ENCODE results near the gene URB1.
"Not testable (repeated sequence)": the region's sequence is repeated elsewhere in the genome, so short reads cannot be mapped to it uniquely, and the experiment has no call there.

Gene URB1, protein sequence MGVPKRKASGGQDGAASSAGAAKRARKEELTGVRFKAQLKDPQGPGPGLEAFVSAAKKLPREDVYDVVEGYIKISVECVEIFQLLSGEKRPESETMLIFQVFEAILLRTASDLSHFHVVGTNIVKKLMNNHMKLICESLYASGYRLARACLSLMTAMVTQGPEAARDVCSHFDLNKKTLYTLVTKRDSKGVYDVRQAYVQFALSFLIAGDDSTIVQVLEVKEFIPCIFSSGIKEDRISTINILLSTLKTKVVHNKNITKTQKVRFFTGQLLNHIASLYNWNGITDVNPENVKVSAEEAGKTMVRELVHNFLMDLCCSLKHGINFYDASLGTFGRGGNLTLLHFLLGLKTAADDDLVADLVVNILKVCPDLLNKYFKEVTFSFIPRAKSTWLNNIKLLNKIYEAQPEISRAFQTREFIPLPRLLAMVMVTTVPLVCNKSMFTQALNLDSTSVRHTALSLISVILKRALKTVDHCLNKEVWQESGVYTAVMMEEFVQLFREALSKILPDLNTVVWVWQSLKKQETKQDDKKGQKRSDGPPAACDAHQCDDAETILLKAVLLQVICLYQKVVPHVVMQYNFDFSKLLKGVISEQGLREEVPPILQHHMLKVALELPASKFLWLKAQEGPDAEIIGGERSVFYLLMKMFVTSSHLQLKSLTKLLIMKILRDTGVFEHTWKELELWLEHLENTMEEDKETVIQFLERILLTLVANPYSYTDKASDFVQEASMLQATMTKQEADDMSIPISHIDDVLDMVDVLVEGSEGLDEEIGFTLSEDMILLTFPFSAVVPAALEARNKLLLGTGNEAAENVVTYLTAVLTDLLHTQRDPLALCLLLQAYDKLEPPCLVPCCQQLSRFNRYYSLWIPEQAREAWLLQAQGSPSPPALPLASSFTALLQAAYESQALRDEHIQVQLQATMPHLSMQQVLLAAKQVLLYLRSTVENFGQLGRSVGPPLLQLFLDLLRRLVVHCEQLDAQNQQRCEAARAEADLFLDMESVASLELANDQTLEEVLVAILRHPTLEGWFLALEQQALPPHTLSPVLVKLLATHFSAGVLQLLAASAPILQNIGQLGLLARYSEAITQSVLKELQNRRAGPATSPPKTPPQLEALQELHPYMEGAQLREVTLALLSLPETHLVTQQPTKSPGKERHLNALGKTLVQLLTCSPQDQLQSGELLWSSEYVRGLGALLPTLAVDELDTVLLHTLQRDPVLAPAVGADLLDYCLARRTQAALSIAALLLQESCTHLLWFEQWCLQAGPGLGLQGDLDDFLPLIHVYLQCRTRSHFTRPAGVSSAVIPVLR (N-terminal part only)

DNA sequence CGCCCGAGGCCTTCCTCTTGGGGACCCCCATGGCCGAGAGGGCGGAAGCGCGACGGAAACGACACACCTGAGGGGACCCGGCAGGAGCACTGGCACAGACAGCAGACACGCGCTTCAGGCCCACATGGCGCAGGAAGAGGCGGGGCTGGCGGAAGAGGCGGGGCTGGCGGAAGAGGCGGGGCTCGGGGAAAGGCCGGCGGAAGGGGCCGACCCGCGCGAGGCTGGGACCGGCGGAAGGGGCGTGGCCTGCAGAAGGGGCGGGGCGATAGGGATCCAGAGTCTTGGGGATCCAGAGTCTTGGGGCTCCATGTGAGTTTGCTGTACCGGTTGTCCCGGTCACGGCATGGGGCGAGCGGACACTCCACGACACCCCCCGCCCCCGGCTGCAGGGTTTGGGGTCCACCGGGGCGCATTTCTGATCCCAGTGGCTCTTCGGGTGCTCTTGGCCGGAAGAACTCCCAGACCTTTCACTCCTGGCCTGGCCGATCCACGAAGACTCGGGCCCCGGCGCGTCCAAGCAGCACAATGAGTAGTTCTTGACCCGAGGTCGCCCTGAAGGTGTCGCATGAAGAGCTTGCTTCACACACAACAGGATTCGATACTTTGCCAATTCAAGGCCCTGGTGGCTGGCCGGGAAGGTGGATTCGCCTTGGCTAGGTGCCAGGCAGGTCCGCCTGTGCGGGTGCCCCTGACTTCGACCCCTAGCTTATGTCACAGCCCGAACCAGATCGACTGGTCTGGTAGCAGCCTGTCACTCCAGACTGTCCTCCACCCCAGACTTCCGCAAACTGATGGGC lies at the start of gene URB1:
Gene URB1, minus strand, starts transcription at position 133 of the 797 bp plus-strand sequence. Its CDS starts 102 bp downstream, at position 31.
- Histone ChIP-seq H3K9me3 (ENCODE audit: control insufficient read depth in 5 of 5, low read length in 5 of 5) (no peaks in the 10 kb centered on the region), H3K4me1 (ENCODE audit: control insufficient read depth in 5 of 5, insufficient read depth in 5 of 5, low read length in 5 of 5) (peaks cover 12 to 31% (median 27%) of the 10 kb centered on the region in 5 donors), H3K36me3 (ENCODE audit: control insufficient read depth in 5 of 5, insufficient read depth in 5 of 5, low read length in 5 of 5) (peaks cover 0 to 8% (median 0%) of the 10 kb centered on the region in 5 donors), H3K27me3 (ENCODE audit: control insufficient read depth in 5 of 5, insufficient read depth in 4 of 5, low read length in 5 of 5) (no peaks in the 10 kb centered on the region), H3K4me3 (ENCODE audit: low read depth in 1 of 5, low read length in 5 of 5) (peak within 1 kb of the TSS; percentile 69 to 94 (median 89)), H3K9ac (ENCODE audit: low read length in 5 of 5) (peak within 1 kb of the TSS; percentile 73 to 93 (median 86)), H3K27ac (ENCODE audit: low read depth, low read length) (peak within 1 kb of the TSS; percentile 76)

DNA sequence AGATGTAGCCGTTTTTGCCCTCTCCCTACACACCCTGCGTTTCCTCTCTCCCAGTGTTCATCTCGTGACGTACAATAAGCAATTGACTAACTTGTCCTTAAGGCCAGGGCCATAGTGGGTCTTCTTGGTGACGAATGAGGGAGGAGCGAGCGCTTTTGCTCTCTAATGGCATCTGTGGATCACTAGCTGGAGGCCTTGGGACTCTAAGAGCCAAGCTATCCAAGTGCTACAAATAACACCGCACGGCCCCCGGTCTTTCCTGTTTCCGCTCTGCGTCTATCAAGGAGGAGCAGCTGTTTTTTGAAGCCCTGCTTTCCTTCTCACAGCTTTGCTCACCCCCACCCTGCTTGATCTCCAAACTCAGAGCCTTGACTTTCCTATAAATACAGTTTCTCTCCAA lies 44.9 kb upstream of the URB1 start:
- Histone ChIP-seq H3K36me3 (ENCODE audit: control insufficient read depth in 5 of 5, insufficient read depth in 5 of 5, low read length in 5 of 5) (no peaks in the 10 kb centered on the region), H3K27me3 (ENCODE audit: control insufficient read depth in 5 of 5, insufficient read depth in 4 of 5, low read length in 5 of 5) (no peaks in the 10 kb centered on the region)

DNA sequence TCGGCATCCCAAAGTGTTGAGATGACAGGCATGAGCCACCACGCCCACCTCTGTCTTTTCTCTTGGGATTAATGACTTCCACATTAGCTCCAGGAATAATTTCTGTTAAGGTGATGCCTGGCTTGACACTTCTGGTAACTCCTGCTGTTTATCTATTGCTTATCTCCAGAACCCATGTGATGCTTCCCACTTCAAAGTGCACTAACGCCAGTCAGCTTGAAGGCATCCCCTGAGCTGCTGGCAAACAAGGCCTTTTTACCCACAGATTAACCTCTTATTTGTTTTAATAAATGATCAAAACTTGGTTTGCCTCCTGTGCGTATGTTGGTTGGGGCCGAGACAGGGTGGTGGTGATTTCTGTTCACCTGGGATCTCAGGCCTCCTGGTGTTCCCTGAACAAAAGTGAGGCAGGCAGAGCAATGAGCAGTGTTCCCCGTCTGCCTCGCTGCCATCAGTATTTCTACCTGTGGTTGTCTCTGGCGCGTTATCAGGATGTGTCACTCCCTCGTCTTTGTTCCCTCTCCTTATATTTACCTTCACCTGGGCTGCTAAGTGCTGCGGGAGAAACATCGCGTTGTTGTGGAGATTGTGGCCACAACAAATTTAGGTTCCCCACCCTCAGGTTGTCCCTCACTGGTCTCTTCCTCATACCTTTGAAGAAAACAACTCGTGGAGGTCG lies 40.3 kb upstream of the URB1 start:
- not testable (repeated sequence) for H3K36me3 ChIP-seq (ENCODE audit: control insufficient read depth in 5 of 5, insufficient read depth in 5 of 5, low read length in 5 of 5); H3K9me3 ChIP-seq (ENCODE audit: control insufficient read depth in 5 of 5, low read length in 5 of 5); H3K27ac ChIP-seq (ENCODE audit: low read depth, low read length); H3K9ac ChIP-seq (ENCODE audit: low read length in 5 of 5); H3K4me3 ChIP-seq (ENCODE audit: low read depth in 1 of 5, low read length in 5 of 5); H3K27me3 ChIP-seq (ENCODE audit: control insufficient read depth in 5 of 5, insufficient read depth in 4 of 5, low read length in 5 of 5)
- H3K4me1 ChIP-seq (ENCODE audit: control insufficient read depth in 5 of 5, insufficient read depth in 5 of 5, low read length in 5 of 5) = peaks cover 0 to 12% (median 0%) of the 10 kb centered on the region in 5 donors

More for the DNA sequence above, 44.9 kb upstream of the URB1 start:
- no peak overlapping the region for H3K27ac ChIP-seq (ENCODE audit: low read depth, low read length)
- H3K9ac ChIP-seq (ENCODE audit: low read length in 5 of 5) = no peak overlapping the region
- no peaks in the 10 kb centered on the region for H3K9me3 ChIP-seq (ENCODE audit: control insufficient read depth in 5 of 5, low read length in 5 of 5)
- H3K4me3 ChIP-seq (ENCODE audit: low read depth in 1 of 5, low read length in 5 of 5) = no peak overlapping the region
- H3K4me1 ChIP-seq (ENCODE audit: control insufficient read depth in 5 of 5, insufficient read depth in 5 of 5, low read length in 5 of 5) = peaks cover 0 to 14% (median 0%) of the 10 kb centered on the region in 5 donors

DNA sequence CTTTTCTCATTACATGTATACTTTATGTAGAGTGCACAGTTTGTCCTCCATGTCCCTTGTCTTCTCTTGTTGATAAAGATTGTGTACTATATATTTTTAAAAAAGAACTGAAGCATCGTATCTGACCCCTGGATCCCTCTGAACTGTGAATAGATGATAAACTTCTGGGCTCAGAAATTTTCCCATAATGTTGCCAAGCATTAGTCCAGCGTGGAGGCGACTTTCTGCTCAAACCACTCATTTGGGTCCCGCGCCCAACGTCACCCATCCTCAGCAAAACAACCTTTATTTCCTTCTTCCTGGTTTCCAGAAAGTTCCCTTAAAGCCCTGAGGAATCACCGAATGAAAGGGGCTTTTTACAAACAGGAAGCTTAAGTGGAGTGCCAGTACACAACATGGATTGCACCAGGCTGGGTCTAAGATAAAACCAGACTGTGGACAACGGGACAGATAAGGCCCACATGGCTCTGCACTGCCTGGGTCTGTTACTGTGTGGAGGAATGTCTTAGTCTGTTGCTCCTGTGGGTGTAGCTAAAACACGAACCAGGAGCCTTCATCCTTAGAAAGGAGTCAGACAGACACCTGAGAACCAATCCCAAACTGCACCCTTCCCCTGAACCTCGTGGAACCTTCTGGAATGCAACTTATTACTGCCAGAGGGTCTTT lies 35.3 kb upstream of the URB1 start:
- Histone ChIP-seq H3K36me3 (ENCODE audit: control insufficient read depth in 5 of 5, insufficient read depth in 5 of 5, low read length in 5 of 5) (no peaks in the 10 kb centered on the region), H3K9ac (ENCODE audit: low read length in 5 of 5) (no peak overlapping the region), H3K27ac (ENCODE audit: low read depth, low read length) (no peak overlapping the region), H3K4me1 (ENCODE audit: control insufficient read depth in 5 of 5, insufficient read depth in 5 of 5, low read length in 5 of 5) (peaks cover 0 to 3% (median 0%) of the 10 kb centered on the region in 5 donors), H3K9me3 (ENCODE audit: control insufficient read depth in 5 of 5, low read length in 5 of 5) (no peaks in the 10 kb centered on the region), H3K4me3 (ENCODE audit: low read depth in 1 of 5, low read length in 5 of 5) (no peak overlapping the region), H3K27me3 (ENCODE audit: control insufficient read depth in 5 of 5, insufficient read depth in 4 of 5, low read length in 5 of 5) (no peaks in the 10 kb centered on the region)

DNA sequence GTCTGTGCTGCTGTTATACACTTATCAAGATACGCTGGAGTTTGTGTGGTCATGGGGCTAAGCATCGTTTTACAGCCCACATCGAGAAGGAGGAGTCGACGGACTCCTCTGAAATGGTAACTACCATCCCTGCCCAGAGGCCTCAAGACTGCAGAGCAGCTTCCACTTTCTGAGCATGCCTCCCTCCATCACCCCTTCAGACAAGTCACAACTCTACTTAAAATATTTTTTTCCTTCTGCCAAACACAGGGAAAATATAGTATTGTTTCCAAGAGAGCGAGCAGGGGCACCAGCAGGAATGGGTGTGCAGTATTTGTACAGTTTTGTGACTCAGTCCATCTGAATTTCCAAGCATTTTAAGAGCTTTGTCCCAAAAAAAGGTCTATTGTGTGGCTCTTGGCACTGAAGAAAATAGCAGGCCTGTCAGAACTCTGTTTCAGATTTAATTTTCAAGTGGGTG lies 33.8 kb upstream of the URB1 start:
- Histone ChIP-seq H3K9me3 (ENCODE audit: control insufficient read depth in 5 of 5, low read length in 5 of 5) (no peaks in the 10 kb centered on the region), H3K36me3 (ENCODE audit: control insufficient read depth in 5 of 5, insufficient read depth in 5 of 5, low read length in 5 of 5) (no peaks in the 10 kb centered on the region), H3K27ac (ENCODE audit: low read depth, low read length) (no peak overlapping the region), H3K4me3 (ENCODE audit: low read depth in 1 of 5, low read length in 5 of 5) (no peak overlapping the region), H3K9ac (ENCODE audit: low read length in 5 of 5) (no peak overlapping the region), H3K27me3 (ENCODE audit: control insufficient read depth in 5 of 5, insufficient read depth in 4 of 5, low read length in 5 of 5) (no peaks in the 10 kb centered on the region), H3K4me1 (ENCODE audit: control insufficient read depth in 5 of 5, insufficient read depth in 5 of 5, low read length in 5 of 5) (peaks cover 0 to 3% (median 0%) of the 10 kb centered on the region in 5 donors)

DNA sequence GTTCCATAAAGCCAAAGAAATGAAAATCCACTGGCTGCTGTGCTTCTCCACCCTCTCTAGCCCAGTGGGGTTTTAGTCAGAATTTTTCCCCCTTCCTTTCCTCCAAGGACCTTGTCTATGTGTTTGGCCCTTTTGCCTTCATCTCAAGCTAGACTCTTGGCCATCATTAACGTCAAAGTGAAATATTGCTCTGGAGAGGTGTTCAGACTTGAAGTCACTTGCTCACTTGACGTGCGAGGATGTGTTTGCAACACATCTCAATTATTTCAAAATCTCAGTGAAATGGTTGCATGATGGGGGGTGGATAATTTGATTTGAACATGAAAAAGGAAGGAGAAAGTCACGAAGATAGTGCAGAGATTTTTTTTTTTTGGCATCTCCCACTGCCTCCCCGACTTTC lies 33.3 kb upstream of the URB1 start:
- no peak overlapping the region for H3K9ac ChIP-seq (ENCODE audit: low read length in 5 of 5)
- H3K4me3 ChIP-seq (ENCODE audit: low read depth in 1 of 5, low read length in 5 of 5) = no peak overlapping the region
- no peaks in the 10 kb centered on the region for H3K9me3 ChIP-seq (ENCODE audit: control insufficient read depth in 5 of 5, low read length in 5 of 5)
- H3K4me1 ChIP-seq (ENCODE audit: control insufficient read depth in 5 of 5, insufficient read depth in 5 of 5, low read length in 5 of 5) = peaks cover 0 to 3% (median 0%) of the 10 kb centered on the region in 5 donors
- no peaks in the 10 kb centered on the region for H3K27me3 ChIP-seq (ENCODE audit: control insufficient read depth in 5 of 5, insufficient read depth in 4 of 5, low read length in 5 of 5)
- H3K27ac ChIP-seq (ENCODE audit: low read depth, low read length) = no peak overlapping the region
- no peaks in the 10 kb centered on the region for H3K36me3 ChIP-seq (ENCODE audit: control insufficient read depth in 5 of 5, insufficient read depth in 5 of 5, low read length in 5 of 5)

DNA sequence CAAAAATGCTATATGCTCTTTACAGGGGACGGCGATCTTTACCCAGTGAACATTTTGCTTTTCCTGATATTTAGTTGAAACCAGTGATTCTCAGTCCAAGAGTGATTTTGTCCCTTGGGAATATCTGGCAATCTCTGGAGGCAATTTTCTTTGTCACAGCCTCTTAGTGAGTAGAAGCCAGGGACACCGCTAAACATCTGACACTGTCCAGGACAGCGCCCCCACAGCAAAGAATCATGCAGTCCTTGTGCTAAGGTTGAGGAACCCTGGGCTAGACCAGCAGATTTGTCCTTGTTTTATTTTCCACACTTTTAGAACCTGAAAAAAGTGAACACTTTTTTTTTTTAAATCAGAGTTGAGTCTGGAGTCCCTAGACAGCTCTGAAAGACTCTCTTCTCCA lies 32.8 kb upstream of the URB1 start:
- H3K9me3 ChIP-seq (ENCODE audit: control insufficient read depth in 5 of 5, low read length in 5 of 5) = no peaks in the 10 kb centered on the region
- H3K36me3 ChIP-seq (ENCODE audit: control insufficient read depth in 5 of 5, insufficient read depth in 5 of 5, low read length in 5 of 5) = no peaks in the 10 kb centered on the region
- H3K27ac ChIP-seq (ENCODE audit: low read depth, low read length) = no peak overlapping the region
- no peak overlapping the region for H3K9ac ChIP-seq (ENCODE audit: low read length in 5 of 5)
- H3K4me1 ChIP-seq (ENCODE audit: control insufficient read depth in 5 of 5, insufficient read depth in 5 of 5, low read length in 5 of 5) = peaks cover 0 to 3% (median 0%) of the 10 kb centered on the region in 5 donors
- H3K4me3 ChIP-seq (ENCODE audit: low read depth in 1 of 5, low read length in 5 of 5) = no peak overlapping the region
- no peaks in the 10 kb centered on the region for H3K27me3 ChIP-seq (ENCODE audit: control insufficient read depth in 5 of 5, insufficient read depth in 4 of 5, low read length in 5 of 5)

DNA sequence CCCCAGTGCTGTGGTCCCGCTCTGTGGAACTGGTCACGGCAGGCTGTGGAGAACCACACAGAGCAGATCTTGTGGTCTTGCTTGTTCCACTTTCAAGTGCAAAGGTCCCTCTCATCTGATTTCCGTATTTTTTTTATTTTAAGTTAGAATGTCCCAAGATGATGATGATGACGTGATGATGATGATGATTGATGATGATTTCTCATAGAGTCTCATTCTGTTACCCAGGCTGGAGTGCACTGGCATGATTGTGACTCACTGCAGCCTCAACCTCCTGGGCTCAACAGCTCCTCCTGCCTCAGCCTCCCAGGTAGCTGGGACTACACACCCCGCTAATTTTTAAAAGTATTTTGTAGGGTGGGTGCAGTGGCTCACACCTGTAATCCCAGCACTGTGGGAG lies 31.9 kb upstream of the URB1 start:
- H3K27ac ChIP-seq (ENCODE audit: low read depth, low read length) = no peak overlapping the region

More for the DNA sequence above, 31.9 kb upstream of the URB1 start:
- Histone ChIP-seq H3K9ac (ENCODE audit: low read length in 5 of 5) (no peak overlapping the region), H3K4me1 (ENCODE audit: control insufficient read depth in 5 of 5, insufficient read depth in 5 of 5, low read length in 5 of 5) (peaks cover 0 to 3% (median 0%) of the 10 kb centered on the region in 5 donors), H3K36me3 (ENCODE audit: control insufficient read depth in 5 of 5, insufficient read depth in 5 of 5, low read length in 5 of 5) (no peaks in the 10 kb centered on the region), H3K27me3 (ENCODE audit: control insufficient read depth in 5 of 5, insufficient read depth in 4 of 5, low read length in 5 of 5) (no peaks in the 10 kb centered on the region), H3K4me3 (ENCODE audit: low read depth in 1 of 5, low read length in 5 of 5) (no peak overlapping the region), H3K9me3 (ENCODE audit: control insufficient read depth in 5 of 5, low read length in 5 of 5) (no peaks in the 10 kb centered on the region)

Data from subcutaneous abdominal adipose tissue (tissue), 5 donors.